B cell (primary cell): ENCODE measurements around the gene ARHGAP4.

ENCODE experiments used
- CTCF ChIP-seq: fragments of 200-600 bp; IDR thresholded peaks from one replicate; pipeline ENCODE4 v1.8.0; 2022; ENCODE audit warnings: antibody characterized with exemption, mild to moderate bottlenecking
- EZH2 ChIP-seq: IDR thresholded peaks from 2 replicates; pipeline ENCODE4 v1.6.1; 2012; ENCODE audit warnings: borderline replicate concordance, low read depth, mild to moderate bottlenecking, moderate library complexity, low read length; ENCODE audit not compliant: insufficient read depth, poor library complexity, severe bottlenecking

- TF ChIP-seq CTCF, result no peak
- TF ChIP-seq EZH2, result no peak
Measured at GRCh38 chrX:153883163-153883843, 42.8 kb downstream of the ARHGAP4 start.
